Smooth muscle cell (in vitro differentiated cells): ENCODE results near the gene COG5. TPM values are rescaled to one million over a fixed set of nuclear protein-coding genes. Genes with fewer than 3 reads are reported as not detected.
"Not testable (repeated sequence)": the region's sequence is repeated elsewhere in the genome, so short reads cannot be mapped to it uniquely, and the experiment has no call there.

Experiments used
- DNase-seq: peaks from one replicate; lab custom pipeline; 2025; ENCODE audit not compliant: unreplicated experiment; lab: John Stamatoyannopoulos, UW
- H2AFZ ChIP-seq: fragments of 200-600 bp; sonication (generic); 2 replicates; pipeline ENCODE4 v1.6.0; 2016; ENCODE audit warnings: antibody characterized with exemption, low read depth, mild to moderate bottlenecking
- H3F3A ChIP-seq: fragments of 200-600 bp; sonication (generic); 2 replicates; pipeline ENCODE4 v1.6.0; 2017; ENCODE audit warnings: antibody characterized with exemption, low read depth
- H3K27ac ChIP-seq: fragments of 200-600 bp; sonication (generic); 2 replicates; pipeline ENCODE4 v1.5.1; 2016; ENCODE audit warnings: low read depth, mild to moderate bottlenecking
- H3K27me3 ChIP-seq: fragments of 200-600 bp; sonication (generic); 2 replicates; pipeline ENCODE4 v1.6.1; 2016; ENCODE audit warnings: low read depth, mild to moderate bottlenecking
- H3K36me3 ChIP-seq: fragments of 200-600 bp; sonication (generic); 2 replicates; pipeline ENCODE4 v1.5.1; 2016; ENCODE audit warnings: low read depth
- H3K4me1 ChIP-seq: fragments of 200-600 bp; sonication (generic); 2 replicates; pipeline ENCODE4 v1.5.1; 2016; ENCODE audit warnings: low read depth
- H3K4me2 ChIP-seq: fragments of 200-600 bp; sonication (generic); 2 replicates; pipeline ENCODE4 v1.6.0; 2016; ENCODE audit warnings: mild to moderate bottlenecking
- H3K4me3 ChIP-seq: fragments of 200-600 bp; sonication (generic); 2 replicates; pipeline ENCODE4 v1.5.1; 2016; ENCODE audit warnings: mild to moderate bottlenecking
- H3K79me2 ChIP-seq: fragments of 200-600 bp; sonication (generic); 2 replicates; pipeline ENCODE4 v1.6.0; 2016; ENCODE audit warnings: low read depth, mild to moderate bottlenecking
- H3K9ac ChIP-seq: fragments of 200-600 bp; sonication (generic); 2 replicates; pipeline ENCODE4 v1.6.0; 2016; ENCODE audit warnings: low read depth
- H3K9me3 ChIP-seq: fragments of 200-600 bp; sonication (generic); replicated peaks from 2 replicates; pipeline ENCODE4 v1.5.1; 2016; ENCODE audit warnings: low read depth
- H4K20me1 ChIP-seq: fragments of 200-600 bp; sonication (generic); 2 replicates; pipeline ENCODE4 v1.6.0; 2016; ENCODE audit warnings: low read depth
- WGBS: methylation state at CpG from one replicate; pipeline ENCODE4 v1.1.7; 2016; ENCODE audit warnings: low lambda C conversion rate; 5-methylcytosine and 5-hydroxymethylcytosine counted together
- polyA plus RNA-seq: library from polyadenylated mRNA; unstranded; fragments of >200 nt; fragmentation: Nextera tagmentation; extraction: Ambion mirVana; gene quantifications from 2 replicates; pipeline ENCODE4 v1.2.1, GENCODE V29; 2016
- total RNA-seq: library from RNA; depleted of rRNA; stranded (reverse); fragments of >200 nt; gene quantifications from 2 replicates; pipeline ENCODE4 v1.2.3, GENCODE V29; 2014
- TF ChIP-seq, protein P1 (sequence below): fragments of 200-600 bp; sonication (generic); IDR thresholded peaks from 2 replicates; pipeline ENCODE4 v1.5.1; 2017; ENCODE audit warnings: borderline replicate concordance, mild to moderate bottlenecking, antibody characterized with exemption; ENCODE audit not compliant: insufficient read depth, poor library complexity, severe bottlenecking

Gene COG5
- total and polyA plus RNA-seq, 2 experiments from 2014 or later: 24.3 to 44.3 TPM

DNA sequence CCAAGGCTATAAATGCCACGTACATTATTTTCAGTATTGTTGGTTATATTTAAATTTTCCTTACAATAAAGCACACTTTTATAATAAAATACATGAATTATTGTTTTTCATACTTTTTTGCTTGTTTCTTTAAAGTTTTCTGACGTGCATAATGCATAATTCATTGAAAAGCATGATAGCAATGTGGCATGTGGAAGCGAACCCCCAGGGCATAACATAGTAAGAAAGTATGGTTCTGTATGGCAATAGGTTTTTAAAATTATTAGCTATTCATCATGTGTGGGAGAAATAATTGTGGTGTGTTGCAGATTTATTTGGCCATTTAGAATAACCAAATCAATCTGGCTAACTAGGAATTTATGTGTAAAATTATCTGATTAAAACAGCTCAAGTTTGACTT lies 402.3 kb downstream of the COG5 start:
- WGBS: 92% methylated on average over 3 of the region's 3 CpGs
- no peaks in the 10 kb centered on the region for H4K20me1 ChIP-seq
- H3K36me3 ChIP-seq: no peaks in the 10 kb centered on the region
- no peaks in the 10 kb centered on the region for H3K27me3 ChIP-seq
- peaks cover 3% of the 10 kb centered on the region for H3K4me1 ChIP-seq
- H3K4me2 ChIP-seq: no peak overlapping the region
- H2AFZ ChIP-seq: no peak overlapping the region
- no peak overlapping the region for H3K9ac ChIP-seq
- H3F3A ChIP-seq: no peaks in the 10 kb centered on the region
- no peaks in the 10 kb centered on the region for H3K9me3 ChIP-seq
- TF ChIP-seq, protein P1, sequence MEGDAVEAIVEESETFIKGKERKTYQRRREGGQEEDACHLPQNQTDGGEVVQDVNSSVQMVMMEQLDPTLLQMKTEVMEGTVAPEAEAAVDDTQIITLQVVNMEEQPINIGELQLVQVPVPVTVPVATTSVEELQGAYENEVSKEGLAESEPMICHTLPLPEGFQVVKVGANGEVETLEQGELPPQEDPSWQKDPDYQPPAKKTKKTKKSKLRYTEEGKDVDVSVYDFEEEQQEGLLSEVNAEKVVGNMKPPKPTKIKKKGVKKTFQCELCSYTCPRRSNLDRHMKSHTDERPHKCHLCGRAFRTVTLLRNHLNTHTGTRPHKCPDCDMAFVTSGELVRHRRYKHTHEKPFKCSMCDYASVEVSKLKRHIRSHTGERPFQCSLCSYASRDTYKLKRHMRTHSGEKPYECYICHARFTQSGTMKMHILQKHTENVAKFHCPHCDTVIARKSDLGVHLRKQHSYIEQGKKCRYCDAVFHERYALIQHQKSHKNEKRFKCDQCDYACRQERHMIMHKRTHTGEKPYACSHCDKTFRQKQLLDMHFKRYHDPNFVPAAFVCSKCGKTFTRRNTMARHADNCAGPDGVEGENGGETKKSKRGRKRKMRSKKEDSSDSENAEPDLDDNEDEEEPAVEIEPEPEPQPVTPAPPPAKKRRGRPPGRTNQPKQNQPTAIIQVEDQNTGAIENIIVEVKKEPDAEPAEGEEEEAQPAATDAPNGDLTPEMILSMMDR: no peak
- no peaks in the 10 kb centered on the region for H3K79me2 ChIP-seq
- no peak overlapping the region for H3K4me3 ChIP-seq
- DNase-seq: no peak
- H3K27ac ChIP-seq: no peak overlapping the region

DNA sequence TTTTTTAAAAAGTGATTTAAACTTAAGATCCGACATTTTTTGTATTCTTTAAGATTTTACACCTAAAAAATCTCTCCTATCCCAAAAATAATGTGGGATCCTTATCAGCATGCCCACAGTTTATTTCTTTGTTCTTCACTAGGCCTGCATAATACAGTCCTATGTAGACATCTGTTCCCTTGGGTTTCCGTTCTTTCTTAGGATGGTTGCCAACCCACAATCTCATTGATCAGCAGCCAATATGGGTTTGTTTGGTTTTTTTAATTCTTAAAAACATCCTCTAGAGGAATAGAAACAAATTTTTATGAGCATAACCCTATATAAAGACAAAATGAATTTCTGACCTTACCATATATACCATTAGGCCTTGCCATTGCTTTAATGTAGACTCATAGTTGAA lies 403.3 kb downstream of the COG5 start:
- Histone ChIP-seq H3K36me3 (no peaks in the 10 kb centered on the region), H3K27me3 (no peaks in the 10 kb centered on the region), H3K79me2 (no peaks in the 10 kb centered on the region), H3K4me3 (no peak overlapping the region), H4K20me1 (no peaks in the 10 kb centered on the region), H3K4me1 (no peaks in the 10 kb centered on the region), H3K27ac (no peak overlapping the region), H2AFZ (no peak overlapping the region), H3K9me3 (no peaks in the 10 kb centered on the region), H3F3A (no peaks in the 10 kb centered on the region), H3K9ac (no peak overlapping the region), H3K4me2 (no peak overlapping the region)
- DNase-seq: no peak
- TF ChIP-seq, protein P1: no peak
- 89% methylated on average over 2 of the region's 2 CpGs for WGBS

DNA sequence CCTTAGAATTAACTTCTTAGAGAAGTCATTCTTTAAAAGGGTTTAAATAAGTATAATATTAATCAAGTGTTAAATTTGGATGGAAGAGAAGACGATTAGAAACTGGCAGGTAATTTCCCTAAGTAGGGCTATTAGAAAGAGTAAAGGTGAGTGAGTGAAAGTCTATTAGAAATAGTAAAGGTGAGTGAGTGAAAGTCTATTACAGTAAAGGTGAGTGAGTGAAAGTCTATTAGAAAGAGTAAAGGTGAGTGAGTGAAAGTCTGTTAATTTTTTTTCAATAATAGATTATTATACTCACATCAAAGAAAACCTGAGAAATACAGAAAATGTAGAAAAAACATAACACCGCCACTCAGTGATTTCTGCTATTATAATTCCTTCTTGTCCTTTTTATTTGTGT lies 405.7 kb downstream of the COG5 start:
- H3K9me3 ChIP-seq: no peaks in the 10 kb centered on the region

DNA sequence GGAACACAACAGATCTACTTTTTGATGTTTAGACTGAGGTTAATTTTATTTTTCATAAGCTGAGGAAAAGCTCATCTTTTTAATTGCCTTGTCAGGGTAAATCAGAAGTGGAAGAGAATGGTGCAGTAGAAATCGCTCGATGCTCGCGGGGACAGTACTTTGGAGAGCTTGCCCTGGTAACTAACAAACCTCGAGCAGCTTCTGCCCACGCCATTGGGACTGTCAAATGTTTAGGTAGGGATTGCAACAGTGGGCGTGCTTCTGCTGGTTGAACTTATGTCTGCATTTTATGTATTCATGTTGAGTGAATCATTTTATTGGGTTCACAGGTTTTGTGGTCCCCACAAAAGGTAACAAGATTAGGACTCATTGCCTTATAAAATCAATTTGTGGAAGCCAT lies 406.6 kb downstream of the COG5 start:
- WGBS: 95% methylated on average over 7 of the region's 7 CpGs
- H3K36me3 ChIP-seq: no peaks in the 10 kb centered on the region
- no peak overlapping the region for H3K9ac ChIP-seq
- H3K4me3 ChIP-seq: no peak overlapping the region
- no peaks in the 10 kb centered on the region for H3K79me2 ChIP-seq
- H2AFZ ChIP-seq: no peak overlapping the region
- no peak overlapping the region for H3K27ac ChIP-seq
- no peaks in the 10 kb centered on the region for H4K20me1 ChIP-seq
- no peaks in the 10 kb centered on the region for H3K27me3 ChIP-seq
- no peak overlapping the region for H3K4me2 ChIP-seq
- no peak for DNase-seq
- H3K9me3 ChIP-seq: no peaks in the 10 kb centered on the region
- H3K4me1 ChIP-seq: no peaks in the 10 kb centered on the region
- TF ChIP-seq, protein P1: no peak
- no peaks in the 10 kb centered on the region for H3F3A ChIP-seq

More for the DNA sequence above, 405.7 kb downstream of the COG5 start:
- 90% methylated on average over 2 of the region's 2 CpGs for WGBS
- TF ChIP-seq, protein P1: no peak
- no peak for DNase-seq
- Histone ChIP-seq H3K4me2 (no peak overlapping the region), H3F3A (no peaks in the 10 kb centered on the region), H2AFZ (no peak overlapping the region), H3K36me3 (no peaks in the 10 kb centered on the region), H3K27me3 (no peaks in the 10 kb centered on the region), H3K9ac (no peak overlapping the region), H3K79me2 (no peaks in the 10 kb centered on the region), H3K4me1 (no peaks in the 10 kb centered on the region), H3K4me3 (no peak overlapping the region), H4K20me1 (no peaks in the 10 kb centered on the region), H3K27ac (no peak overlapping the region)

DNA sequence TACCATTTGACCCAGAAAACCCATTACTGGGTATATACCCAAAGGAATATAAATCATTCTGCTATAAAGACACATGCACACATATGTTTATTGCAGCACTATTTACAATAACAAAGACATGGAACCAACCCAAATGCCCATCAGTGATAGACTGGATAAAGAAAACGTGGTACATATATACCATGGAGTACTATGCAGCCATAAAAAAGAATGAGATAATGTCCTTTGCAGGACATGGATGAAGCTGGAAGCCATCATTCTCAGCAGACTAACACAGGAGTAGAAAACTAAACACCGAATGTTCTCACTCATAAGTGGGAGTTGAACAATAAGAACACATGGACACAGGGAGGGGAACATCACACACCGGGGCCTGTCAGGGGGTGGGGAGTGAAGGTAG lies 408.0 kb downstream of the COG5 start:
- not testable (repeated sequence) for H3K4me2 ChIP-seq, H3K27ac ChIP-seq, H3K4me1 ChIP-seq, H3F3A ChIP-seq, H3K9me3 ChIP-seq, H3K4me3 ChIP-seq, H3K79me2 ChIP-seq, H3K27me3 ChIP-seq, H3K36me3 ChIP-seq, H4K20me1 ChIP-seq, DNase-seq, H3K9ac ChIP-seq, H2AFZ ChIP-seq
- 92% methylated on average over 3 of the region's 3 CpGs for WGBS
